SKM-1 (cell line): Measurements from ENCODE around the gene LSM12.
"Not testable (repeated sequence)": the region's sequence is repeated elsewhere in the genome, so short reads cannot be mapped to it uniquely, and the experiment has no call there.

Source experiments
- DNase-seq: peaks from one replicate; lab custom pipeline; 2025; ENCODE audit not compliant: unreplicated experiment; lab: John Stamatoyannopoulos, UW

LSM12 gene

GRCh38 chr17:44076716-44077594 lies 10.5 kb upstream of the LSM12 start:
- no peak for DNase-seq

- no peak for DNase-seq
These were observed 9.3 kb upstream of the LSM12 start for GRCh38 chr17:44075598-44076293.

DNA sequence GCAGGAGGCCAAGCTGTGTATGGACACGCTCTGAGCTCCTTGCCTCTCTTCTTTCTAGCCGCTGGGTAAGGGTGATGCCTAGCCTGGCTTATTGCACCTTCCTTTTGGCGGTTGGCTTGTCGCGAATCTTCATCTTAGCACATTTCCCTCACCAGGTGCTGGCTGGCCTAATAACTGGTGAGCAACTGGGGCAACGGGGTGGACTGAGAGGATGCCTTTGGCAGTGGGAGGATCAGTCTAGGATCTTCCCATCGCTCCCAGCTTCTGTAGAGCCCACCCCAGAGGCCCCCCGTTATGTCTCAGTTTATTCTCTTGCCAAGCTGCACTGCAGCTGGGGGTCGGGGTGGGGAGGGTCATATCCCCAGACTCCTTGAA lies 8.4 kb upstream of the LSM12 start:
- no peak for DNase-seq

DNA sequence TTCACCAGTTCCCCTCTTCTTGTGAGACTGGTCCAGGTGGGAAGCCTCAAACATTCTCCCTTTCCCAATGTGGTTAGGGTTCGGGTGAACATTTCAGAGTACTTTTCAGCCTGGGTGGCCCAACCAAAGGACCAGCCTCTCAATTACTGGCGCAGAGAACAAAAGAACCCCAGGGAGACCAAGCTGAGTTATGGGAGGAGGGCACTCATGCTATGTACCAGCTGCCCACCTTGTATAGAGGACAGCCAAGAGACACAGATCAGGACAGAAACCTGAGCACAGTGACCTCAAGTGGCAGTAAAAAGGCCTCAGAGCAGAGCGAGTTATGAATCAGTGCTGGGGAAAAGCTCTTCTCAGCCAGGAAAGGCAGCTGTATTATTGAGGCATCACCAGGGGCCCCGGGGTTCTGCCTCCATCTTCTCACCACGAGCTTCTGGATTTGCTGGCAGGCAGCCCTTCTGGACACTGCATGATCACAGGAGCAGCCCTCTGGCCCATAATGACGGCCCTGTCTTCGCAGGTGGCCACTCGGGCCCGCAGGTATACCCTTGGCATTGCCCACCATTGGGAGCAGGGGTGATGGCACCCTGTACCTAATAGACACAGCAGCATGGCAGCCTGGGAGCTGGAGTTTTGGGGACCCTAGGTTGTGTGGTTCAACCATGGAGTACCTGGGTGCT lies 7.9 kb upstream of the LSM12 start:
- no peak for DNase-seq

GRCh38 chr17:44071772-44072171 lies 5.3 kb upstream of the LSM12 start:
- DNase-seq: no peak

GRCh38 chr17:44071198-44071520 lies 4.7 kb upstream of the LSM12 start:
- no peak for DNase-seq

DNA sequence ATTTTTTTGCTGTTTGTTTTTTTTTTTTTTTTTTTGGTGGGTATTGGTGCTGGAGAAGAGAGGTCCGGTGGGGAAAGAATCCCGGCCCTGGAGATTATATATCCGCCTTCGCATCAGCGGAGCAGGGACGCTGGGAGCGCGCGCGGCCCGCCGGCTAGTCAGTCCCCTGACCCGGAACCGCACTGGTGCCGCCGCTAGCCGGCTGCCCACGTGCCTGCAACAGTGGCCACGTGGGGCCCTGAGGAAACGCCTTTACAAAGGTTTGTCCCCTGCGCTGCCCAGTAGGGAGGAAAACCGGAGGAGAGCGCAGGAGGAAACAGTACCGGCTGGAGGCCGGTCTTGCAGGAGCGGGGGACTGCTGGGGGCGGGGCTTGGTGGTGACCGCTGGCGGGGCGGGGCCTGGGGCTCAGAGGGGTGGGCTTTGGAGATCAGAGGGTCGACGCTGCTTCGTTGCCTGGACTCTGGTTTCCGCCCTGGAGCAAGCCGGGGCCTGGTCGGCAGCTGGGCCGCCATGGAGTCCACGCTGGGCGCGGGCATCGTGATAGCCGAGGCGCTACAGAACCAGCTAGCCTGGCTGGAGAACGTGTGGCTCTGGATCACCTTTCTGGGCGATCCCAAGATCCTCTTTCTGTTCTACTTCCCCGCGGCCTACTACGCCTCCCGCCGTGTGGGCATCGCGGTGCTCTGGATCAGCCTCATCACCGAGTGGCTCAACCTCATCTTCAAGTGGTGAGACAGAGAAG lies 4.2 kb upstream of the LSM12 start, which contains the start of gene G6PC3:
Gene G6PC3 (plus strand): TSS at position 281 of the 743 bp plus-strand sequence. CDS start 231 bp downstream, at position 512.
- DNase-seq: peak; percentile 91

DNA sequence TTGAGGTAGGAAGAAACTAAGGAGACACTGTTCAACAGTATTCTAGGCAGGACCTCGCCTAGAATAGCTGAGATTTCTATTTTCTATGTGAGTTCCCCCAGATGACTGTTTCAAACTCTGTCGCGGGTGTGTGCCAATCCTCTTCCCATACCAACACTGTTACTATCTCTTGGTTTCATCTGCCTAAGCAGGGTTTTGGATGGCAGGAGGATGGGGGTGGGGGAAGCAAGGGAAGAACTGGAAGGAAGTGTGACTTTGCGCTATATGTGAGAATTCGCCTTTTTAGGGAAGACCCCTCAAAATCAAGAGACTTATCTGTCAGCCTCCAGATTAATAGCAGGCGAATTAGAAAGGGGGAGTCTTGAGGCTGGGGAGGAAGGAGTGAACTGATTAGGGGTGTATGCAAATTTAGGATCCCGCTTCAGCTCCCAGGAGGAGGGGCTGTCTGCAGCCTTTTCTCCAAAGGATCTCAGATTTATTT lies 3.5 kb upstream of the LSM12 start:
- DNase-seq: no peak

DNA sequence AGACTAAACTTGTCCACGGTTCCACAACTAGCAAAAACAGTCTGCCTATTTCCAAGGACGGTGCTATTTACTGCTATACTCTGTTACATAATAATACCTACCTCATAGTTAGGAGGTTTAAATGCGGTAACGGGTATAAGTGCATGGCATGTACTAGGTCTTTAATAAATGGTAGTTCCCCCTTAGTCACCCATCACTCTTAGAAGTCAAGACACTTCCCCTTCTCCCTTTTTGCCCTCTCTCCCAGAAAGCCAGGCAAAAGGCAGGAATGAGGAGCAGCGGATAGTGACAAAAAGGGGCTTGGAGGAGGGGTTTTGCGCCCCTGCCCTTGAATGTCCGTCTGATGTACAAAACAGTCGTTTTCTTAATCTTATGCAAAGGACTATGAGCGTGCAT lies 1.1 kb upstream of the LSM12 start:
- no peak for DNase-seq

DNA sequence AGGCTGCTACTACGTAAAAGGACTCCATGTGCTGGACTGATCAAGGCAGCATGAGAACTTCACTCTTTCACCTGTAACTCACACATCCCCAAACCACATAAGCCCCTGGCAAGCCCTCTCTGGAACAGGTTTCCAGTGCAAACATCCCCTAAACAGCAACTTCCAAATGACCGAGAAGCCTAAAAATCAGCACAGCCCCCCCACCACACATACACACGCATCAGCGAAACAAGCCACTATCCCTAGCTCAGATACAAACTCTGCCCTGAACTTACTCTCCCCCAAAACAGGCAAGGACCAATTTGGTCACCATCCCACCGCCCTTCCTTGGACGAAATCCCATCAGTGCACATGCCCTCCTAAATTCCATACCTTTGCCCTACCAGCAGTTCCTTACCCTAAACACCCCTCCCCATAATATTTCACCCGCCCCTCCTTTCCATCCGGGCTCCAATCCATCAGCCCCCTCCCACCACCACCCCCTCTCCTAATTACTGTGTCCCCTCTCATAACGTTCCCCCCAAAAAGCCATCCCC lies 735 bp downstream of the LSM12 start:
- DNase-seq: no peak

DNA sequence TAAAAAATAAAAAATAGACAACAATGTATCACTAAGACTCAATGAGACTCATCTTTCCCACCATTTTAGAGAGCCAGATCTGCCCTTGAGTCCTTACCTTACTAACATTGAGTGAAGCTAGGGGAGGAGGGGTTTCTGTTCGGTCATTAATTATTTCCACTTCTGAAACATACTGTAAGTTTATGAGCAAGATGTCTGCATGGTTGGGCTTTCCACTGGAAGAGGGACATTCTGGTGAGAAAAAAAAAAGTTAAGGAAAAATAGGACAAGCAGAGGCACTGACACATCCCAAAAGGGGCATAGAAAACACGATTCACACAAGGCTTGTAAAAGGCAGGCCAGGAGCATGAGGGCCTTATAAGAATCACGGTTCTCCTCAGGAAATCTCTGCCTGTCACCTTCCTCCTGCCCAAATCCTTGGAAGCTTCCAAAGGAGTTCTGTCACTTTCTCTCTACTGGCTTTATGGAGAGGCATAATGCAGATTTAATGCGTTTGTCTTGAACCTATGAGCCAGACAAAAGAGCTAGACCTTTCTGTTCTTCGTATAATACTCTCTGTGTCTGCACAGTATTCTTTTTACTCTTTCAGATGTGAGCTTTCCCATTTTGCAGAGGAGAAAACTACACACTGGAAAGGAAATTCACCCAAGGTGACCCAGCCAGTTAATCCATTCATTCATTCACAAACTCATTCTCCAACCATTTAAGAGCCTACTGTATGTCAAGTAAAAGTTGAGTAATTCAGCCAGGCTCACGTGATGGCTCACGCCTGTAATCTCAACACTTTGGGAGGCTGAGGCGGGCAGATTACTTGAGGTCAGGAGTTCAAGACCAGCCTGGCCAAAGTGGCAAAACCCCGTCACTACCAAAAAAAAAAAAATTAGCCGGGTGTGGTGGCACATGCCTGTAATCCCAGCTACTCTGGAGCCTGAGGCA lies 2.5 kb downstream of the LSM12 start:
- no peak for DNase-seq

DNA sequence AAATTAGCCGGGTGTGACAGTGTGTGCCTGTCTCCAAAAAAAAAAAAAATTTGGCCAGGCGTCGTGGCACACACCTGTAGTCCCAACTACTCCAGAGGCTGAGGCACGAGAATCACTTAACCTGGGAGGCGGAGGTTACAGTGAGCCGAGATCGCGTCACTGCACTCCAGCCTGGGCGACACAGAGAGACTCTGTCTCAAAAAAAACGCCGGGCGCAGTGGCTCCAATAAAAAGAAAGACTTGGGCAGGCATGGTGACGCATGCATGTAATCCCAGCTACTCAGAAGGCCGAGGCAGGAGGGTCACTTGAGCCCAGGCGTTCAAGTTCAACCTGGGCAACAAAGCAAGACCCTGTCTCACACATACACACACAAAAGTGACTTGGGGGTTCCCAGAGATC lies 3.6 kb downstream of the LSM12 start:
- DNase-seq: no peak

DNA sequence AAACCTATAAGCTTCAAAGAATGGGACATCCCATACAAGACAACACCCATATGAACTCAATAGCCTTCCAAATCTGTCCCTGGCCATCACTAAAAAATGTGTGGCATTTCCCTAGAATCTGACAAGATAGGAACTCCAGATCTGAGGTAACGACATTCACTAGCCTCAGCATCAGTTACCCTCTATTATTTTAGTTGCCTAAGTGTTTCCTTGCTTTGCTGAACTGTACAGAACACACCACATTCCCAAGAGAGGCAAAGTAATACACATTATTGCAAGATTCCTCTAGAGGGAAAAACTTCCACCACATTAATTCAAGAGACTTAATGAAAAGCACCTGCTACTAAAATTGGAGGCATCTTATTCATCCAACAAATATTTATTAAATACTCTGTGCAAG lies 5.0 kb downstream of the LSM12 start:
- no peak for DNase-seq

DNA sequence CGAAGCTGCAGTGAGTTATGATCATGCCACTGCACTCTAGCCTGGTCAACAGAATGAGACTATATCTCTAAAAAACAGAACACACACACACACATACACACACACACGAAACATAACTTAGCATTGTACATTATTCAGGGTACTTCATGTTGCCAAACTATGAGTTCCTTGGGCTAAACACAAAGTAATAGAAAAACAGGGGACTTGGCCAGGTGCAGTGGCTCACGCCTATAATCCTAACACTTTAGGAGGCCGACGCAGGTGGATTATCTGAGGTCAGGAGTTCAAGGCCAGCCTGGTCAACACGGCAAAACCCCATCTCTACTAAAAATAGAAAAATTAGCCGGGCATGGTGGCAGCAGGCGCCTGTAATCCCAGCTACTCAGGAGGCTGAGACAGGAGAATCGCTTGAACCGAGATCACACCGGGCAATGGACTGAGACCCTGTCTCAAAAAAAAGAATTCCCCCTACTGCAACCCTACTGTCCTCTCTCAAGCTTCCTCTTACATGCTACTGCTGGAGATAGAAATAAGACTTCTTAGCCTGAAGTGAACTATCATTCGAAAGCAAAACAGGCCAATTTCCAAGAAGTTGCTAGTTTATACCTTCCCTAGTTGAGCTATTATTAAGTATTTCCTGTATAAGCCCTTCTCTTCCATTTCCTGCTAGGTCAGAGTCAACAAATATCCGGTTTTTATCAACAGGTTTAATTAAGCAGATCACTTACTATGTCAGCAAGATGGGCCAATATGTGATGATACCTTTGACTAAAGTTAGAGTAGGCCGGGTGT lies 7.2 kb downstream of the LSM12 start:
- no peak for DNase-seq

DNA sequence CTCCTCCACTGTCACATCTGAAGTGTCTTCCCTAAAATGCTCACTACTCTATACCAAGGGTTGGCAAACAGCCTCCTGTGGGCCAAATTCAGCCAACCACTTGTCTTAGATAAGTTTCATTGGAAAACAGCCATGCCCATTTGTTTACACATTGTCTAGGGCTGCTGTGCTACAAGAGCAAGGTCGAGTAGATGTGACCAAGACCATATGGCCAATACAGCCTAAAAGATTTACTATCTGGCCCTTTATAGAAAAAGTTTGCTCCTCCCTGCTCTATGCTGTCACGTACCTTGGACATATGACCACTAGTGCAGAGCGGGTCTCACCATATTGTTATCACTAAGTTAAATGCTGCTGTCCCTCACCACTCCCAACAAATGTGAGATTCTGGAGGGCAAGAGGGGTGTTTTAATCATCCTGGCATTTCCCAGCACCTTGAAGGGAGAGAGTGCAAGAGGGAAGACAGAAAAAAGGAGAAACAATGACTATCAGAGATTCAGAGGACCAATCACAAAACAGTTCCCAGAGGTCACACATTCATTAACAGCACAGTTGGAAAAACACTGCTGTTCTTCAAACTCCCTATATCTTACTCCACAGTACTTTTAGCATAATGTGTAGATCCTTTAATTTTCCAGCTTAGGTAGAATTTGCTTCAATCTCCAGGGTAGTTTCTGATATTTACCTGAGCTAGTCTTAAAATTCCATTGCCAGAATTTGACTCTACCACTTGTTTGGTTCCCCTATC lies 13.2 kb downstream of the LSM12 start:
- DNase-seq: no peak

GRCh38 chr17:44049294-44050060 lies 17.0 kb downstream of the LSM12 start:
- DNase-seq: no peak

GRCh38 chr17:44046893-44047292 lies 19.6 kb downstream of the LSM12 start:
- not testable (repeated sequence) for DNase-seq

GRCh38 chr17:44045486-44045885 lies 21.0 kb downstream of the LSM12 start:
- DNase-seq: no peak
